GM12801 (cell line): ENCODE data around the gene SPAG5.

Source experiments
- TF ChIP-seq, protein P1 (sequence below): IDR thresholded peaks from one replicate; pipeline ENCODE4 v1.5.1; 2011; ENCODE audit warnings: control low read depth; ENCODE audit not compliant: insufficient read length; ENCODE audit errors: extremely low read depth

SPAG5 gene

GRCh38 chr17:28573966-28574480 is 24.8 kb downstream of the SPAG5 start:
- TF ChIP-seq, protein P1, sequence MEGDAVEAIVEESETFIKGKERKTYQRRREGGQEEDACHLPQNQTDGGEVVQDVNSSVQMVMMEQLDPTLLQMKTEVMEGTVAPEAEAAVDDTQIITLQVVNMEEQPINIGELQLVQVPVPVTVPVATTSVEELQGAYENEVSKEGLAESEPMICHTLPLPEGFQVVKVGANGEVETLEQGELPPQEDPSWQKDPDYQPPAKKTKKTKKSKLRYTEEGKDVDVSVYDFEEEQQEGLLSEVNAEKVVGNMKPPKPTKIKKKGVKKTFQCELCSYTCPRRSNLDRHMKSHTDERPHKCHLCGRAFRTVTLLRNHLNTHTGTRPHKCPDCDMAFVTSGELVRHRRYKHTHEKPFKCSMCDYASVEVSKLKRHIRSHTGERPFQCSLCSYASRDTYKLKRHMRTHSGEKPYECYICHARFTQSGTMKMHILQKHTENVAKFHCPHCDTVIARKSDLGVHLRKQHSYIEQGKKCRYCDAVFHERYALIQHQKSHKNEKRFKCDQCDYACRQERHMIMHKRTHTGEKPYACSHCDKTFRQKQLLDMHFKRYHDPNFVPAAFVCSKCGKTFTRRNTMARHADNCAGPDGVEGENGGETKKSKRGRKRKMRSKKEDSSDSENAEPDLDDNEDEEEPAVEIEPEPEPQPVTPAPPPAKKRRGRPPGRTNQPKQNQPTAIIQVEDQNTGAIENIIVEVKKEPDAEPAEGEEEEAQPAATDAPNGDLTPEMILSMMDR = no peak

DNA sequence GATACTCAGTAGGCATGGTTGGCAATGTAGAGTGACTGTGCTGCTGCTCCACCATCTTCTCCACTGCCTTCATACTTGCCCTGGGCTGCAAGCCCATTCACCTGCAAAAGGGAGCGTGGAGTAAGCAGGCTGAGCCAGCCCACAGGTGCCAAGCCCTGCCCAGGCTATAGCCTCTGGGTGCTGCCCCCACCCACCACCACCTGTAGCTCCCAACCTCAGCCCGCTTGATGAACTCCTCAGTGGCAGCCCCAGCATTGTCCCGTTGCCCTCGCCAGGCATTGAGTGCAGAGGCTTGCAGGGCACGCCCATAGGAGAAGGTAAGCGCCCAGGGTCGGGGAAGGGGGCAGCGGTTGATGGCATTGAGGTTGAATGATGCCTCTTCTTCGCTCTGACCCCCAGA is 25.3 kb downstream of the SPAG5 start:
- TF ChIP-seq, protein P1 = no peak

DNA sequence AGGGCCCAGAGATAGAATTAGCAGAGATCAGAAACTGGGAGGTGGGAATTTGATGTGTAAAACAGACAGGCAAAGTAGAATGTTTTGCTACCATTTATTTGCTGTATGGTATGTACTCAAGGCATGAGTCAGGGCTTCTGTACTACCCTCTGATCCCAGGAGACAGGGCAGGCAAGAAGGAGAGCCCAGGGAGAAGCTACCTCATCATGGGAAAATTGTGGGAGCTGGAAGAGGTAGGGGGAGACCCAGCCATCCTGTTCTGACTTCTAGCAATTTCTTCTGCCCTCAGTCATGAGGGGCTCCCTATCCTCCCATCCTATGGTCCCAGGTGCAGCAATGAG is 25.8 kb downstream of the SPAG5 start:
- TF ChIP-seq, protein P1 = no peak

- TF ChIP-seq, protein P1 = no peak
These were observed 26.4 kb downstream of the SPAG5 start for GRCh38 chr17:28572259-28573039.

DNA sequence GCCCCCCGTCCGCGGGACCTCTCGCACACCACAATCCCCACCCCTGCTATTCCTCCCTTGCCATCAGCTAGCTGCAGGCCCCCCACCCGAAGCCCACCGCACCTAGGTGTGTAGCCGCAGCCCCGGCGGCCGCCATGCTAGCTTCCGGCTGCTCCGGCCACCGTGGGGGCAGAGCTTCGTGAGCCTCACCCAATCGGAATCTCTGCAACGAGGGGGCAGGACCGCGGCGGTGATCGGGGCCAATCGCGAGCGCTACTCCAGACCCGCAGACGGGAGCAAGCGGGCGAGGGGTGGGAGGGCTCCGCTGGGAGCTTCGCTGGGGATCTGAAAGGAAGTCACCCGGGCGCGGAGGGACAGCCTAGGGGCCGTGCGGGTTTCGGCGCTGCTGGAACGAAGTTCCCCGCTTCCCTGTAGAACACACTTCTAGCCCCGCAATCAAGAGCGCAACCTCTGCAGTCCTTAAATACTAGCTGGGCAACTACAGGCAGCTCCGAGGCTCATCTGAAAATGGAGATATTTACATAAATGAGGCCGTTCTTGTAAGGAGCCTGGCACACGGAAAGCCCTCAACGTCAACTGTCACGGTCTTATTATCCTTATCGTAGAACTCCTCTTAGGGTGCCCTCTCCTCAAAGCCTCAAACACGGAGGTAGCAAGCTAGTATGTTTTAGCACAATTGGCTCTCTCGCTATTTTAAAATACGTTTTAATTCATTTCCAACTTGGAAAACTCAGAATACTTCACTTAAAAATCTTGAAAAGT is 27.3 kb downstream of the SPAG5 start, which contains the start of gene PIGS:
Gene PIGS, minus strand, starts transcription at position 164 of the 762 bp plus-strand sequence. Its CDS starts 28 bp downstream, at position 136.
- TF ChIP-seq, protein P1 = no peak

- TF ChIP-seq, protein P1 = no peak
These were observed 28.0 kb downstream of the SPAG5 start for GRCh38 chr17:28570716-28571360.

- TF ChIP-seq, protein P1 = no peak
These were observed 29.4 kb downstream of the SPAG5 start for GRCh38 chr17:28569446-28569845.
